Endothelial cell of umbilical vein (primary cell): Measurements from ENCODE around the gene ZDBF2. TPM values are rescaled to one million over a fixed set of nuclear protein-coding genes. Genes with fewer than 3 reads are reported as not detected.

Source experiments
- BruUV-seq: library from RNA; stranded (reverse); fragments of 400-500 nt; replicated peaks from 2 replicates; lab custom pipeline; 2021; lab: Mats Ljungman, UMichigan
- CTCF ChIA-PET: fragments of 300-600, 350-600 bp; sonication (Branson Sonifier 250); formaldehyde crosslinking; loops from one replicate; lab custom pipeline; 2021; ENCODE audit warnings: antibody characterized with exemption, inconsistent platforms; lab: Charles Lee
- POLR2A ChIA-PET: fragments of 300-600, 350-600 bp; sonication (Branson Sonifier 250); formaldehyde crosslinking; loops from one replicate; lab custom pipeline; 2021; ENCODE audit warnings: antibody characterized with exemption, inconsistent platforms; lab: Charles Lee
- DNase-seq: peaks from one replicate; pipeline ENCODE4 v3.0.0-alpha.2; 2011; ENCODE audit warnings: low read depth, low spot score
- FAIRE-seq: peaks from 2 replicates; lab custom pipeline; 2011; peaks lifted over from hg19 to GRCh38; lab: Jason Lieb, UNC
- H2AFZ ChIP-seq: 2 replicates; pipeline ENCODE4 v1.6.0; 2012; ENCODE audit warnings: low read depth, low read length, control low read depth, inconsistent platforms
- H3K27ac ChIP-seq: 2 replicates; pipeline ENCODE4 v1.5.1; 2011; ENCODE audit warnings: low read depth, mild to moderate bottlenecking, control low read depth, low read length, moderate library complexity; ENCODE audit not compliant: insufficient read depth
- H3K27me3 ChIP-seq, 2 experiments: 2 replicates each; pipeline versions ENCODE4 v1.6.0 to v1.6.1; 2011; ENCODE audit warnings: low read length in 2 of 2, mixed read lengths in 1 of 2; ENCODE audit not compliant: control insufficient read depth in 2 of 2, insufficient read depth in 2 of 2
- H3K36me3 ChIP-seq, 2 experiments: 2 replicates in 1 of 2; 3 replicates in 1 of 2; pipeline ENCODE4 v1.5.1; 2011; ENCODE audit warnings: low read length in 2 of 2, mild to moderate bottlenecking in 1 of 2, moderate library complexity in 1 of 2; ENCODE audit not compliant: control insufficient read depth in 2 of 2, insufficient read depth in 2 of 2; ENCODE audit errors: extremely low read depth in 1 of 2
- H3K4me1 ChIP-seq: 3 replicates; pipeline ENCODE4 v1.5.1; 2011; ENCODE audit warnings: mild to moderate bottlenecking, low read length; ENCODE audit not compliant: control insufficient read depth, insufficient read depth; ENCODE audit errors: extremely low read depth
- H3K4me2 ChIP-seq: 2 replicates; pipeline ENCODE4 v1.6.1; 2011; ENCODE audit warnings: low read length, control low read depth, mixed read lengths; ENCODE audit not compliant: insufficient read depth
- H3K4me3 ChIP-seq, 3 experiments: fragments of 200-600 bp in 1 of 3; sonication (generic), shearing (Covaris generic) in 1 of 3; replicated peaks in 1 of 3; 2 replicates each; pipeline ENCODE4 v1.5.1; 2011 to 2016; ENCODE audit warnings: control low read depth in 3 of 3, low read length in 3 of 3, mild to moderate bottlenecking in 2 of 3, inconsistent platforms in 1 of 3, low read depth in 1 of 3, moderate library complexity in 1 of 3; ENCODE audit not compliant: insufficient read depth in 1 of 3
- H3K79me2 ChIP-seq: 2 replicates; pipeline ENCODE4 v1.6.0; 2012; ENCODE audit warnings: low read length, inconsistent platforms; ENCODE audit not compliant: control insufficient read depth, insufficient read depth
- H3K9ac ChIP-seq: replicated peaks from 2 replicates; pipeline ENCODE3; 2011; ENCODE audit warnings: low read length, control low read depth; ENCODE audit not compliant: insufficient read depth; ENCODE audit errors: extremely low read depth
- H3K9me1 ChIP-seq: replicated peaks from 3 replicates; pipeline ENCODE4 v1.6.0; 2011; ENCODE audit warnings: mild to moderate bottlenecking, low read length; ENCODE audit not compliant: control insufficient read depth, insufficient read depth; ENCODE audit errors: extremely low read depth
- H3K9me3 ChIP-seq: replicated peaks from 2 replicates; pipeline ENCODE4 v1.5.1; 2012; ENCODE audit warnings: low read length, inconsistent platforms; ENCODE audit not compliant: control insufficient read depth, insufficient read depth
- H4K20me1 ChIP-seq: replicated peaks from 2 replicates; pipeline ENCODE3; 2011; ENCODE audit warnings: mild to moderate bottlenecking, low read length; ENCODE audit not compliant: control insufficient read depth, insufficient read depth; ENCODE audit errors: extremely low read depth
- EZH2 ChIP-seq: IDR thresholded peaks from 2 replicates; pipeline ENCODE4 v1.6.1; 2012; ENCODE audit warnings: borderline replicate concordance, low read depth, mild to moderate bottlenecking, moderate library complexity, low read length, inconsistent platforms; ENCODE audit not compliant: severe bottlenecking
- FOS ChIP-seq: IDR thresholded peaks from 2 replicates; pipeline ENCODE4 v1.6.1; 2011; ENCODE audit warnings: mild to moderate bottlenecking, low read length, moderate library complexity, borderline replicate concordance; ENCODE audit not compliant: insufficient read depth
- GATA2 ChIP-seq: IDR thresholded peaks from 2 replicates; pipeline ENCODE4 v1.7.0; 2011; ENCODE audit warnings: low read depth, mild to moderate bottlenecking, moderate library complexity, mixed read lengths, low read length; ENCODE audit not compliant: insufficient read length, insufficient read depth
- JUN ChIP-seq: IDR thresholded peaks from 2 replicates; pipeline ENCODE4 v1.6.1; 2011; ENCODE audit warnings: borderline replicate concordance, low read depth; ENCODE audit not compliant: insufficient read length, insufficient read depth
- MYC ChIP-seq: IDR thresholded peaks from one replicate; pipeline ENCODE4 v1.6.1; 2011; ENCODE audit warnings: mild to moderate bottlenecking, low read depth, low read length
- POLR2A ChIP-seq: IDR thresholded peaks from 2 replicates; pipeline ENCODE4 v1.6.1; 2012; ENCODE audit warnings: low read depth, mild to moderate bottlenecking, control low read depth, low read length
- POLR2AphosphoS5 ChIP-seq: IDR thresholded peaks from 2 replicates; pipeline ENCODE4 v1.6.1; 2012; ENCODE audit warnings: low read depth, mild to moderate bottlenecking, control low read depth, low read length, moderate library complexity; ENCODE audit not compliant: insufficient read depth
- dilution Hi-C: fragments of 300-500 bp; cut with MboI; formaldehyde crosslinking; loops from one replicate; pipeline ENCODE4 v1.15.0; 2019; ENCODE audit warnings: low sequenced_read_pairs; ENCODE audit not compliant: extremely low pct_ligation_motif_present
- intact Hi-C: fragments of 100-400 bp; cut with micrococcal nuclease; formaldehyde crosslinking; loops from one replicate; pipeline ENCODE4 v1.10.0; 2022
- polyA plus RNA-seq, 4 experiments: library from polyadenylated mRNA; depleted of rRNA in 3 of 4; stranded (reverse) in 3 of 4; unstranded in 1 of 4; fragments of >200 nt; gene quantifications; 2 replicates each; pipeline versions ENCODE4 v1.2.1 to v1.2.3, GENCODE V29; 2011 to 2012; ENCODE audit warnings: missing spikeins in 1 of 4
- total RNA-seq: library from RNA; stranded (reverse); gene quantifications from 2 replicates; pipeline ENCODE4 v1.2.3, GENCODE V29; 2021
- TF ChIP-seq, protein P1 (sequence below): IDR thresholded peaks from 2 replicates; pipeline ENCODE4 v1.6.1; 2011; ENCODE audit not compliant: insufficient read depth, insufficient read length
- TF ChIP-seq, protein P2 (sequence below), 2 donors: IDR thresholded peaks; 1 replicate in 1 of 2; 2 replicates in 1 of 2; pipeline ENCODE4 v1.5.1; 2011; ENCODE audit warnings: low read length in 2 of 2, mild to moderate bottlenecking in 2 of 2, moderate library complexity in 2 of 2, control low read depth in 1 of 2, inconsistent platforms in 1 of 2, low read depth in 1 of 2; ENCODE audit not compliant: insufficient read depth in 1 of 2; ENCODE audit errors: extremely low read depth in 1 of 2

The ZDBF2 gene
- total and polyA plus RNA-seq, 2 donors (not counting 3 experiments of a cell fraction or from before 2014, with no cell fraction given) = 1.3 to 9.6 TPM

GRCh38 chr2:206241736-206242135 lies 32.7 kb upstream of the ZDBF2 start:
- no peaks in the 10 kb centered on the region for H3K9me3 ChIP-seq
- CTCF ChIA-PET = interaction anchor here (1.2 kb wide), 1 partner anchor 133 kb away, joined by 3 read pairs; no protein-coding TSS in a partner anchor
- H3K4me2 ChIP-seq = no peak overlapping the region
- H4K20me1 ChIP-seq = no peaks in the 10 kb centered on the region
- H2AFZ ChIP-seq = no peak overlapping the region
- intact Hi-C loops = no loop called here
- no peaks in the 10 kb centered on the region for H3K27me3 ChIP-seq
- dilution Hi-C loops = no loop called here
- H3K27ac ChIP-seq = no peak overlapping the region
- POLR2A ChIA-PET = no interaction called here
- DNase-seq (no peak), FAIRE-seq (no peak)
- H3K4me3 ChIP-seq = no peak overlapping the region
- H3K79me2 ChIP-seq = no peaks in the 10 kb centered on the region
- no TSS peak for BruUV-seq
- TF ChIP-seq GATA2 (no peak), MYC (no peak), FOS (no peak), EZH2 (no peak), POLR2A (no peak), POLR2AphosphoS5 (no peak), JUN (no peak)
- TF ChIP-seq, protein P1, sequence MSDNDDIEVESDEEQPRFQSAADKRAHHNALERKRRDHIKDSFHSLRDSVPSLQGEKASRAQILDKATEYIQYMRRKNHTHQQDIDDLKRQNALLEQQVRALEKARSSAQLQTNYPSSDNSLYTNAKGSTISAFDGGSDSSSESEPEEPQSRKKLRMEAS = no peak
- TF ChIP-seq, protein P2, sequence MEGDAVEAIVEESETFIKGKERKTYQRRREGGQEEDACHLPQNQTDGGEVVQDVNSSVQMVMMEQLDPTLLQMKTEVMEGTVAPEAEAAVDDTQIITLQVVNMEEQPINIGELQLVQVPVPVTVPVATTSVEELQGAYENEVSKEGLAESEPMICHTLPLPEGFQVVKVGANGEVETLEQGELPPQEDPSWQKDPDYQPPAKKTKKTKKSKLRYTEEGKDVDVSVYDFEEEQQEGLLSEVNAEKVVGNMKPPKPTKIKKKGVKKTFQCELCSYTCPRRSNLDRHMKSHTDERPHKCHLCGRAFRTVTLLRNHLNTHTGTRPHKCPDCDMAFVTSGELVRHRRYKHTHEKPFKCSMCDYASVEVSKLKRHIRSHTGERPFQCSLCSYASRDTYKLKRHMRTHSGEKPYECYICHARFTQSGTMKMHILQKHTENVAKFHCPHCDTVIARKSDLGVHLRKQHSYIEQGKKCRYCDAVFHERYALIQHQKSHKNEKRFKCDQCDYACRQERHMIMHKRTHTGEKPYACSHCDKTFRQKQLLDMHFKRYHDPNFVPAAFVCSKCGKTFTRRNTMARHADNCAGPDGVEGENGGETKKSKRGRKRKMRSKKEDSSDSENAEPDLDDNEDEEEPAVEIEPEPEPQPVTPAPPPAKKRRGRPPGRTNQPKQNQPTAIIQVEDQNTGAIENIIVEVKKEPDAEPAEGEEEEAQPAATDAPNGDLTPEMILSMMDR (IDR thresholded peaks at IDR 0.05; ENCODE audit: extremely low read depth in 1 of 2, insufficient read depth in 1 of 2, low read depth in 1 of 2, low read length in 2 of 2) = no peak
- no peaks in the 10 kb centered on the region for H3K4me1 ChIP-seq
- no peaks in the 10 kb centered on the region for H3K9me1 ChIP-seq
- H3K9ac ChIP-seq = no peak overlapping the region
- no peaks in the 10 kb centered on the region for H3K36me3 ChIP-seq
